ENCODE measurements around the gene DYNLT1. TPM values are rescaled to one million over a fixed set of nuclear protein-coding genes. Genes with fewer than 3 reads are reported as not detected.

Gene DYNLT1
- total and polyA plus RNA-seq, 10 of the 15 experiments (the other 5 are each of a cell fraction or from before 2014, with no cell fraction given), result 33.6 to 298 (median 89.2) TPM

DNA sequence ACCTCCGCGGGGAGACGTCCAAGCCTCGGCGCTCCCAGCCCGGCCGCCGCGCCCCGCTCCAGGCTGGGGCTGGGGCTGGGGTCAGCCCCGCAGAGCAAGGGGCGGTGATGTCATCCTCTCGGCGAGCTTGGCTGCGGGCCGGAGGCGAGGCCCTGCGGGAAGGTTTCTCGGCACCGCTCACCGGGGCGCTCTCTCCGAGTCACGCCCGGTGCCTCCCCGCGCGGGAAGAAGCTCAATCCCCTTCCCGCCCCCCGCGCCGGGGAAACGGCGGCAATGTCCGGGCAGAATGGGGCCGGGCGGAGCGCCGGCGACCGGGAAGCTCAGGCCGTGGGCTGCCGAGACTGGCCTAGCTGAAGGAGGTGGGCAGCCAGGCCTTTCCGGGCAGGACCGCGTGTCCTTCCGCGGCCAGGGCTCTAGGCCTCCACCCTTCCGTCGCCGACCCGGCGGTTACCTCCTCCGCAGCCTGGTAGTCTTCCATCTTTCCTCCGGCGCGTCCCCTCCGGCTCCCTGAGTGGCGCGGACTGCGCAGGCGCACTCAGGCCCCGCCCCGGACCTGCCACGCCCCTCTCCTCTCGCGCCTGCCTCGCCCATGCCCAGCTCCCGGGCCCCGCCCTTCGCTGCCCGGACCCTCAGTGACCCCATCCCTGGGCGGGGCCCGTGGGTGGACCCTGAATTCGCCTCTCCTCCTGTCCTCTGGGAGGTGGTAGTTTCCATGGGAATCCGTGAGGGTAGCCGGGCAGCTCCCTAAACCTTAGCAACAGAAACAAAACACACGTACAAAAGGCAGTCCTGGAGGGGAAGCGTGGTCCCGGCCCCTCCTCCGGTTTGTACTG is at the start of gene DYNLT1 (continued):
- TF ChIP-seq, protein P1, sequence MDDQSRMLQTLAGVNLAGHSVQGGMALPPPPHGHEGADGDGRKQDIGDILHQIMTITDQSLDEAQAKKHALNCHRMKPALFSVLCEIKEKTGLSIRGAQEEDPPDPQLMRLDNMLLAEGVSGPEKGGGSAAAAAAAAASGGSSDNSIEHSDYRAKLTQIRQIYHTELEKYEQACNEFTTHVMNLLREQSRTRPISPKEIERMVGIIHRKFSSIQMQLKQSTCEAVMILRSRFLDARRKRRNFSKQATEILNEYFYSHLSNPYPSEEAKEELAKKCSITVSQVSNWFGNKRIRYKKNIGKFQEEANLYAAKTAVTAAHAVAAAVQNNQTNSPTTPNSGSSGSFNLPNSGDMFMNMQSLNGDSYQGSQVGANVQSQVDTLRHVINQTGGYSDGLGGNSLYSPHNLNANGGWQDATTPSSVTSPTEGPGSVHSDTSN (IDR thresholded peaks at IDR 0.05; ENCODE audit: insufficient replicate concordance, low read depth, low read length), result no peak
- TF ChIP-seq BACH1 (IDR thresholded peaks at IDR 0.05; ENCODE audit: borderline replicate concordance) (0 out of 2 replicates have a peak, but pooled peaks have one; percentile 31), SMAD5 (IDR thresholded peaks at IDR 0.05; ENCODE audit: low read depth) (peak; percentile 84), PML (IDR thresholded peaks at IDR 0.05; ENCODE audit: low read length) (peak; percentile 60; the same call in 1 of the 2 replicates), EED (IDR thresholded peaks at IDR 0.05; ENCODE audit: low read depth) (no peak), HDAC2 (IDR thresholded peaks at IDR 0.05) (no peak), MTA3 (IDR thresholded peaks at IDR 0.05; ENCODE audit: borderline replicate concordance, low read length) (no peak), NR2C1 (IDR thresholded peaks at IDR 0.05) (0 out of 2 replicates have a peak, but pooled peaks have one; percentile 17), IKZF1 (conservative IDR thresholded peaks at IDR 0.05) (peak; percentile 82), TBL1XR1 (IDR thresholded peaks at IDR 0.05; ENCODE audit: low read depth, low read length) (no peak), CBFB (IDR thresholded peaks at IDR 0.05; ENCODE audit: low read depth) (0 out of 2 replicates have a peak, but pooled peaks have one; percentile 17), YY1 (IDR thresholded peaks at IDR 0.05; ENCODE audit: low read depth, low read length) (peak; percentile 91), NFIC (IDR thresholded peaks at IDR 0.05; ENCODE audit: low read depth, low read length) (no peak)
- TF ChIP-seq, protein P2, sequence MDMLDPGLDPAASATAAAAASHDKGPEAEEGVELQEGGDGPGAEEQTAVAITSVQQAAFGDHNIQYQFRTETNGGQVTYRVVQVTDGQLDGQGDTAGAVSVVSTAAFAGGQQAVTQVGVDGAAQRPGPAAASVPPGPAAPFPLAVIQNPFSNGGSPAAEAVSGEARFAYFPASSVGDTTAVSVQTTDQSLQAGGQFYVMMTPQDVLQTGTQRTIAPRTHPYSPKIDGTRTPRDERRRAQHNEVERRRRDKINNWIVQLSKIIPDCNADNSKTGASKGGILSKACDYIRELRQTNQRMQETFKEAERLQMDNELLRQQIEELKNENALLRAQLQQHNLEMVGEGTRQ (IDR thresholded peaks at IDR 0.05; ENCODE audit: borderline replicate concordance, low read depth, low read length), result no peak
- TF ChIP-seq, protein P3, sequence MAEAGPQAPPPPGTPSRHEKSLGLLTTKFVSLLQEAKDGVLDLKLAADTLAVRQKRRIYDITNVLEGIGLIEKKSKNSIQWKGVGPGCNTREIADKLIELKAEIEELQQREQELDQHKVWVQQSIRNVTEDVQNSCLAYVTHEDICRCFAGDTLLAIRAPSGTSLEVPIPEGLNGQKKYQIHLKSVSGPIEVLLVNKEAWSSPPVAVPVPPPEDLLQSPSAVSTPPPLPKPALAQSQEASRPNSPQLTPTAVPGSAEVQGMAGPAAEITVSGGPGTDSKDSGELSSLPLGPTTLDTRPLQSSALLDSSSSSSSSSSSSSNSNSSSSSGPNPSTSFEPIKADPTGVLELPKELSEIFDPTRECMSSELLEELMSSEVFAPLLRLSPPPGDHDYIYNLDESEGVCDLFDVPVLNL (IDR thresholded peaks at IDR 0.05; ENCODE audit: low read depth, low read length), result no peak
- TF ChIP-seq, protein P4, sequence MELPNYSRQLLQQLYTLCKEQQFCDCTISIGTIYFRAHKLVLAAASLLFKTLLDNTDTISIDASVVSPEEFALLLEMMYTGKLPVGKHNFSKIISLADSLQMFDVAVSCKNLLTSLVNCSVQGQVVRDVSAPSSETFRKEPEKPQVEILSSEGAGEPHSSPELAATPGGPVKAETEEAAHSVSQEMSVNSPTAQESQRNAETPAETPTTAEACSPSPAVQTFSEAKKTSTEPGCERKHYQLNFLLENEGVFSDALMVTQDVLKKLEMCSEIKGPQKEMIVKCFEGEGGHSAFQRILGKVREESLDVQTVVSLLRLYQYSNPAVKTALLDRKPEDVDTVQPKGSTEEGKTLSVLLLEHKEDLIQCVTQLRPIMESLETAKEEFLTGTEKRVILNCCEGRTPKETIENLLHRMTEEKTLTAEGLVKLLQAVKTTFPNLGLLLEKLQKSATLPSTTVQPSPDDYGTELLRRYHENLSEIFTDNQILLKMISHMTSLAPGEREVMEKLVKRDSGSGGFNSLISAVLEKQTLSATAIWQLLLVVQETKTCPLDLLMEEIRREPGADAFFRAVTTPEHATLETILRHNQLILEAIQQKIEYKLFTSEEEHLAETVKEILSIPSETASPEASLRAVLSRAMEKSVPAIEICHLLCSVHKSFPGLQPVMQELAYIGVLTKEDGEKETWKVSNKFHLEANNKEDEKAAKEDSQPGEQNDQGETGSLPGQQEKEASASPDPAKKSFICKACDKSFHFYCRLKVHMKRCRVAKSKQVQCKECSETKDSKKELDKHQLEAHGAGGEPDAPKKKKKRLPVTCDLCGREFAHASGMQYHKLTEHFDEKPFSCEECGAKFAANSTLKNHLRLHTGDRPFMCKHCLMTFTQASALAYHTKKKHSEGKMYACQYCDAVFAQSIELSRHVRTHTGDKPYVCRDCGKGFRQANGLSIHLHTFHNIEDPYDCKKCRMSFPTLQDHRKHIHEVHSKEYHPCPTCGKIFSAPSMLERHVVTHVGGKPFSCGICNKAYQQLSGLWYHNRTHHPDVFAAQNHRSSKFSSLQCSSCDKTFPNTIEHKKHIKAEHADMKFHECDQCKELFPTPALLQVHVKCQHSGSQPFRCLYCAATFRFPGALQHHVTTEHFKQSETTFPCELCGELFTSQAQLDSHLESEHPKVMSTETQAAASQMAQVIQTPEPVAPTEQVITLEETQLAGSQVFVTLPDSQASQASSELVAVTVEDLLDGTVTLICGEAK (IDR thresholded peaks at IDR 0.05; ENCODE audit: borderline replicate concordance), result no peak; the same call in 1 of the 2 replicates

All from GM12878 (cell line).